ENCODE data around the gene WBP2.
"Not testable (repeated sequence)": the region's sequence is repeated elsewhere in the genome, so short reads cannot be mapped to it uniquely, and the experiment has no call there.

Gene WBP2

GRCh38 chr17:75812096-75813013 is 42.8 kb downstream of the WBP2 start:
- no peak for DNase-seq

GRCh38 chr17:75811174-75811573 is 44.0 kb downstream of the WBP2 start:
- DNase-seq = no peak

GRCh38 chr17:75810756-75811155 is 44.4 kb downstream of the WBP2 start:
- not testable (repeated sequence) for DNase-seq

- no peak for DNase-seq
Measured at GRCh38 chr17:75810216-75810615, 44.9 kb downstream of the WBP2 start.

GRCh38 chr17:75809631-75810111 is 45.5 kb downstream of the WBP2 start:
- no peak for DNase-seq

GRCh38 chr17:75808905-75809621 is 46.1 kb downstream of the WBP2 start:
- no peak for DNase-seq

GRCh38 chr17:75808549-75808904 is 46.6 kb downstream of the WBP2 start:
- no peak for DNase-seq

- DNase-seq = no peak
Measured at GRCh38 chr17:75807861-75808260, 47.3 kb downstream of the WBP2 start.

GRCh38 chr17:75806822-75807500 is 48.2 kb downstream of the WBP2 start:
- no peak for DNase-seq

GRCh38 chr17:75803883-75804282 is 51.3 kb downstream of the WBP2 start:
- DNase-seq = no peak

GRCh38 chr17:75799402-75799801 is 55.7 kb downstream of the WBP2 start:
- DNase-seq = no peak

GRCh38 chr17:75795820-75796607 is 59.1 kb downstream of the WBP2 start:
- DNase-seq = no peak
